K562 (cell line): ENCODE data around the gene ARSA. TPM values are rescaled to one million over a fixed set of nuclear protein-coding genes. Genes with fewer than 3 reads are reported as not detected.
A peak's percentile ranks its signal among the peaks of the same experiment; 100 is the strongest.

Source experiments
- HES1 ChIP-seq: fragments of 450-650 bp; IDR thresholded peaks from 2 replicates; pipeline ENCODE4 v1.6.1; 2016; ENCODE audit warnings: low read depth, mild to moderate bottlenecking, moderate library complexity
- MGA ChIP-seq: fragments of 450-650 bp; IDR thresholded peaks from 2 replicates; pipeline ENCODE4 v1.6.1; 2016; ENCODE audit warnings: mild to moderate bottlenecking, moderate library complexity
- SAFB2 ChIP-seq: fragments of 200-400 bp; formaldehyde crosslinking; IDR thresholded peaks from 2 replicates; pipeline ENCODE4 v1.6.1; 2018; ENCODE audit warnings: borderline replicate concordance, low read length, low read depth, moderate library complexity; ENCODE audit not compliant: severe bottlenecking
- SMARCA4 ChIP-seq: fragments of 450-650 bp; IDR thresholded peaks from 2 replicates; pipeline ENCODE4 v1.6.1; 2016
- ZBTB8A ChIP-seq: fragments of 450-650 bp; IDR thresholded peaks from 2 replicates; pipeline ENCODE4 v1.6.1; 2018; ENCODE audit warnings: mild to moderate bottlenecking, moderate library complexity; ENCODE audit not compliant: partially characterized antibody
- polyA plus RNA-seq, 8 experiments: library from polyadenylated mRNA; depleted of rRNA in 4 of 8; stranded (reverse) in 5 of 8; unstranded in 3 of 8; fragments of >200 nt; fragmentation: Nextera tagmentation in 2 of 8; fragmentation: Illumina TruSeq in 1 of 8; extraction: Ambion mirVana in 2 of 8; extraction: Trizol in 1 of 8; gene quantifications; 2 replicates each; pipeline versions ENCODE4 v1.2.1 to v1.2.3, GENCODE V29; 2011 to 2014; ENCODE audit warnings: inconsistent platforms in 1 of 8, missing spikeins in 1 of 8
- total RNA-seq, 7 experiments: library from RNA; depleted of rRNA in 6 of 7; stranded (reverse); fragments of >200 nt in 6 of 7; fragmentation: Illumina TruSeq in 2 of 7; extraction: Trizol in 2 of 7; gene quantifications; 2 replicates each; pipeline versions ENCODE4 v1.2.1 to v1.2.3, GENCODE V29; 2011 to 2021; ENCODE audit warnings: low replicate concordance in 1 of 7
- TF ChIP-seq, protein P1 (sequence below): fragments of 250-450 bp; sonication (Bioruptor Pico); IDR thresholded peaks from 2 replicates; pipeline ENCODE4 v1.8.0; 2022; ENCODE audit warnings: moderate library complexity, mild to moderate bottlenecking, inconsistent platforms

ARSA gene
- total and polyA plus RNA-seq, 9 of the 15 experiments (the other 6 are each of a cell fraction or from before 2014, with no cell fraction given): 0.32 to 10.9 (median 1.8) TPM; not detected in 1

DNA sequence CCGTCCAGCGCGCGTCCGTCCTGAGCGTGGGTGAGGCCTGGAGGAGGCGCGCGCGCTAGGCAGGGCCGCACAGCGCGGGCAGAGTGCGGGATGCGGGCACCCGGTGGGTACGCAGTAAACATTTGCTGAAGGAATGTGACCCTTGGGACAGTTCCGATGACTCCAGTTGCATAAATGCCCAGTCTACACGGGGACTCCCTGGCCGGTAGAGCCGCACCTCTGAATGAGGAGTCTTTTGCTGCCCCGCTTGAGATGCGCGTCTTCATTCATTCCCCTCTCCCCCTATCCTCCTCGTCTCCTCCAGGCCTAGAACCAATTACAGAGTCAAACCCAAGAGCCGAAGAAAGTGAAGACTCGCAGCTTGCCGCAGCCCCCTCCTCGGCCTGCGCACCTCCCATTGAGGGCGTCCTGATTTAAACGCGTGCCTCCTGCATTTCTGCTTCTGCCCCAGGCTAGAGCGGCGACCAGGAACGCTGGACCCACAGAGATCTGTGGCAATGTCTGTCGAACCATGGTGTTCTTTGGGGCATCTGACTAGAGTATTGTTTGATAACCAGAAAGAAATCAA lies 44.6 kb downstream of the ARSA start (continued):
- TF ChIP-seq, protein P1, sequence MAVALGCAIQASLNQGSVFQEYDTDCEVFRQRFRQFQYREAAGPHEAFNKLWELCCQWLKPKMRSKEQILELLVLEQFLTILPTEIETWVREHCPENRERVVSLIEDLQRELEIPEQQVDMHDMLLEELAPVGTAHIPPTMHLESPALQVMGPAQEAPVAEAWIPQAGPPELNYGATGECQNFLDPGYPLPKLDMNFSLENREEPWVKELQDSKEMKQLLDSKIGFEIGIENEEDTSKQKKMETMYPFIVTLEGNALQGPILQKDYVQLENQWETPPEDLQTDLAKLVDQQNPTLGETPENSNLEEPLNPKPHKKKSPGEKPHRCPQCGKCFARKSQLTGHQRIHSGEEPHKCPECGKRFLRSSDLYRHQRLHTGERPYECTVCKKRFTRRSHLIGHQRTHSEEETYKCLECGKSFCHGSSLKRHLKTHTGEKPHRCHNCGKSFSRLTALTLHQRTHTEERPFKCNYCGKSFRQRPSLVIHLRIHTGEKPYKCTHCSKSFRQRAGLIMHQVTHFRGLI (CRISPR knock-in tag): no peak
- TF ChIP-seq HES1: no peak
- no peak for TF ChIP-seq SAFB2
- no peak for TF ChIP-seq SMARCA4
- TF ChIP-seq MGA: peak; percentile 8; the same call in 1 of the 2 replicates
- TF ChIP-seq ZBTB8A: no peak
- TF ChIP-seq, all 486 proteins: peak for 4
